ENCODE data around the gene LRCOL1. TPM values are rescaled to one million over a fixed set of nuclear protein-coding genes. Genes with fewer than 3 reads are reported as not detected.

The LRCOL1 gene
- total RNA-seq, 1 experiment from 2014 or later = not detected

GRCh38 chr12:132620113-132620898 is 9.9 kb upstream of the LRCOL1 start:
- no peak for DNase-seq (ENCODE audit: extremely low read depth, low read depth)

- no peak for DNase-seq (ENCODE audit: extremely low read depth, low read depth)
These were observed 9.2 kb upstream of the LRCOL1 start for GRCh38 chr12:132619386-132620112.

- no peak for DNase-seq (ENCODE audit: extremely low read depth, low read depth)
These were observed 8.6 kb upstream of the LRCOL1 start for GRCh38 chr12:132619071-132619385.

- no peak for DNase-seq (ENCODE audit: extremely low read depth, low read depth)
These were observed 8.3 kb upstream of the LRCOL1 start, which contains the start of gene P2RX2 for GRCh38 chr12:132618683-132619043. TSS of gene P2RX2 (plus strand) at chr12:132618776. CDS start at chr12:132618817, 41 bp downstream.

- no peak for DNase-seq (ENCODE audit: extremely low read depth, low read depth)
These were observed 7.7 kb upstream of the LRCOL1 start for GRCh38 chr12:132617822-132618682.

GRCh38 chr12:132617135-132617701 is 6.8 kb upstream of the LRCOL1 start:
- no peak for DNase-seq (ENCODE audit: extremely low read depth, low read depth)

- no peak for DNase-seq (ENCODE audit: extremely low read depth, low read depth)
These were observed 5.2 kb upstream of the LRCOL1 start for GRCh38 chr12:132615579-132616038.

GRCh38 chr12:132614861-132615578 is 4.6 kb upstream of the LRCOL1 start:
- peak; percentile 83 for DNase-seq (ENCODE audit: extremely low read depth, low read depth)

- DNase-seq (ENCODE audit: extremely low read depth, low read depth) = no peak
These were observed 3.6 kb upstream of the LRCOL1 start for GRCh38 chr12:132614029-132614428.

- DNase-seq (ENCODE audit: extremely low read depth, low read depth) = no peak
These were observed 1.2 kb upstream of the LRCOL1 start for GRCh38 chr12:132611620-132612019.

GRCh38 chr12:132610866-132611602 is 652 bp upstream of the LRCOL1 start:
- DNase-seq (ENCODE audit: extremely low read depth, low read depth) = no peak

GRCh38 chr12:132608231-132609171 is 1.9 kb downstream of the LRCOL1 start:
- no peak for DNase-seq (ENCODE audit: extremely low read depth, low read depth)

- DNase-seq (ENCODE audit: extremely low read depth, low read depth) = no peak
These were observed 3.5 kb downstream of the LRCOL1 start for GRCh38 chr12:132606927-132607326.

GRCh38 chr12:132606466-132606865 is 3.9 kb downstream of the LRCOL1 start:
- DNase-seq (ENCODE audit: extremely low read depth, low read depth) = no peak

- no peak for DNase-seq (ENCODE audit: extremely low read depth, low read depth)
These were observed 4.5 kb downstream of the LRCOL1 start for GRCh38 chr12:132605892-132606291.

- DNase-seq (ENCODE audit: extremely low read depth, low read depth) = no peak
These were observed 5.5 kb downstream of the LRCOL1 start for GRCh38 chr12:132604668-132605441.

- no peak for DNase-seq (ENCODE audit: extremely low read depth, low read depth)
These were observed 6.2 kb downstream of the LRCOL1 start for GRCh38 chr12:132604151-132604618.

Data from NCI-H460 (cell line).